Gastrocnemius medialis (tissue), 4 donors: ENCODE data around the gene DOCK6.

Experiments used
- CTCF ChIP-seq, 5 experiments: fragments of 450-650 bp in 3 of 5; fragments of 200-600 bp in 2 of 5; sonication (generic) in 2 of 5; IDR thresholded peaks in 4 of 5; conservative IDR thresholded peaks in 1 of 5; 1 replicate in 4 of 5; 2 replicates in 1 of 5; pipeline ENCODE4 v1.5.1; 2016 to 2019; ENCODE audit warnings: antibody characterized with exemption in 5 of 5, mild to moderate bottlenecking in 3 of 5, moderate library complexity in 3 of 5
- POLR2A ChIP-seq, 2 donors: fragments of 450-650 bp; IDR thresholded peaks; one replicate each; pipeline ENCODE4 v1.6.1; 2017; ENCODE audit warnings: antibody characterized with exemption in 2 of 2, mild to moderate bottlenecking in 2 of 2, moderate library complexity in 2 of 2

- TF ChIP-seq CTCF (IDR thresholded peaks at IDR 0.05 in 4 of 5, conservative IDR thresholded peaks at IDR 0.05 in 1 of 5) = no peak
- TF ChIP-seq POLR2A (IDR thresholded peaks at IDR 0.05) = no peak
Observed at GRCh38 chr19:11257846-11258380, 4.4 kb downstream of the DOCK6 start.
